GM18873 (cell line): Measurements from ENCODE around the gene NUP155.
A peak's percentile ranks its signal among the peaks of the same experiment; 100 is the strongest.
"Not testable (repeated sequence)": the region's sequence is repeated elsewhere in the genome, so short reads cannot be mapped to it uniquely, and the experiment has no call there.

ENCODE experiments used
- ATAC-seq: cut with Tn5 transposase; IDR thresholded peaks from one replicate; pipeline ENCODE4 v1.9.1; 2021; ENCODE audit warnings: mild to moderate bottlenecking, moderate library complexity, moderate number of reproducible peaks; ENCODE audit not compliant: unreplicated experiment, low FRiP score

Gene NUP155

DNA sequence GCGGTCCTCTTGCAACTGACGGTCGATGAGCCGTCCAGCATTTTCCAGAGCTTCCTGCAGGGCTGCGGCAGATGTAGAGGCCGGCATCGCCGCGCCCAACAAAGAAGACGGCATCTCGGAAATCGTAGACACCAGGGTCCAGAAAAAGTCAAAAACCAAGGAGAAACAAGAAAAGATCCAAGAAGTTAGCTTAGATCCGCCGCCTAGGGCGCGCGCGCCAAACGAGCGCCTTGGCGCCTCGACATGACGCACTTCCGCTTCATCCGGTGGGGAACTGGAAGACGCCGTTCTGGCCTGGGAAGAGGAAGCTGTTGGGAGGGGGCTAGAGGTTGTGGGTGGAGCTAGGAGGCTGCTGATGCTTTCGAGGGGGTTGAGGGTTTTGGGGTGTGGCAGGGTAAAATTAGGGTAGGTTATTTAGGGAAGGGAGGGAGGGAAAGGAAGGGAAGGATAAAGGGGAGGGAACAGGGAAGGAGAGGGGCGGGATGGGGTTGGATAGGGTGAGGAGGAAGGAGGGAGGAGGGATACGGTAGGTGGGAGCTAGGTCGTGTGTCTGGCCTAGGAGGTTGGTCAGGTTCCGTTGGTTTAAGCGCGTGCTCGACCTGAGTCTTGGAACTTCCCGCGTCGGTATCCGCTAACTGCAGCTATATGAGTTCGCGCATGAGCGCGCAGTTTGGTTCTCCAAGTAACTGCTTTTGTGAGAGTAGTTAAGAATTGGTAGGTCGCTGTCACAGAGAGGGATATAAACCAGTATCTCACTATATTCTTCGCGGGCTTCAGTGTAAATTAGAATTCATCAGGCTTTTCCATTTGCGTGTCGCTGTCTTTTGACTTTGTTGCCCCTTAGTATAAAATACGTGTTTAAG, at the start of gene NUP155:
TSS of gene NUP155 (minus strand) at position 243 of the 863 bp plus-strand sequence. CDS start at position 114, 129 bp downstream.
- peak; percentile 79 for ATAC-seq

- ATAC-seq = no peak
These were observed 46.4 kb upstream of the NUP155 start for GRCh38 chr5:37417347-37417746.

DNA sequence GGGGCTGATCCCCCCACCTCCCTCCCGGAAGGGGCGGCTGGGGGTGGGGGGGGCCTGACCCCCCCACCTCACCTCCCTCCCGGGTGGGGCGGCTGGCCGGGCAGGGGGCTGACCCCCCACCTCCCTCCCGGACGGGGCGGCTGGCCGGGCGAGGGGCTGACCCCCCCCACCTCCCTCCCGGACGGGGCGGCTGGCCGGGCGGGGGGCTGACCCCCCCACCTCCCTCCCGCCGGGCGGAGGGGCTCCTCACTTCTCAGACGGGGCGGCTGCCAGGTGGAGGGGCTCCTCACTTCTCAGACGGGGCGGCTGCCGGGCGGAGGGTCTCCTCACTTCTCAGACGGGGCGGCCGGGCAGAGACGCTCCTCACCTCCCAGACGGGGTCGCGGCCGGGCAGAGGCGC, 44.5 kb upstream of the NUP155 start:
- ATAC-seq = not testable (repeated sequence)

- no peak for ATAC-seq
These were observed 41.6 kb upstream of the NUP155 start for GRCh38 chr5:37412515-37412914.

GRCh38 chr5:37400501-37400900, 29.6 kb upstream of the NUP155 start:
- ATAC-seq = no peak

DNA sequence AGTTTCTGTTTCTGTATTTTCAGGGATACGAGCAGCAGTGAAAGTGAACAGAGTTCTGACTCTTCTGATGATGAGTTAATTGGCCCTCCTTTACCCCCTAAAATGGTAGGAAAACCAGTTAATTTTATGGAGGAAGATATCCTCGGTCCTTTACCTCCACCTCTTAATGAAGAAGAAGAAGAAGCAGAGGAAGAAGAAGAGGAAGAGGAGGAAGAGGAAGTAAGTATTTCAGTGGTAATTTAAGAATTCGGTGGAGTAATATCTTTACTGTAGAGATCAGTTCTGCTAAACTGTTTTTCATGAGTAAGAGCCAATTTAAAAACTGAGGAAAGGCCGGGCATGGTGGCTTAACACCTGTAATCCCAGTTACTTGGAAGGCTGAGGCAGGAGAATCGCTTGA, 25.4 kb upstream of the NUP155 start:
- no peak for ATAC-seq

DNA sequence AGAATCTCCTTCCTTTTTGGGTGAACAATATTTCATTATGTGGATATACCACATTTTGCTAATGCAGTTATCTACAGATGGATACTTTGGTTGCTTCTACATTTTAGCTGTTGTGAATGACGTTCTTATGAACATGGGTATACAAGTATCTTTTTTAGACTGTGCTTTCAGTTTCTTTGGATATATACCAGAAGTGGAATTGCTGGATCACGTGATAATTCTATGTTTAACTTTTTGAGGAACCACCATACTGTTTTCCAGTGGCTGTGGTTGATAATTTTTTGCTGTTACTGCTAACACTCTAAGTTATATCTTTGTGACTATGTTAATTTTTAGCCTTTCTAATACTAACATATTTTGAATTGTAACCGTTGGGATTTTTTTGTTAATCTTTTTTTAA, 20.7 kb upstream of the NUP155 start:
- ATAC-seq = no peak

DNA sequence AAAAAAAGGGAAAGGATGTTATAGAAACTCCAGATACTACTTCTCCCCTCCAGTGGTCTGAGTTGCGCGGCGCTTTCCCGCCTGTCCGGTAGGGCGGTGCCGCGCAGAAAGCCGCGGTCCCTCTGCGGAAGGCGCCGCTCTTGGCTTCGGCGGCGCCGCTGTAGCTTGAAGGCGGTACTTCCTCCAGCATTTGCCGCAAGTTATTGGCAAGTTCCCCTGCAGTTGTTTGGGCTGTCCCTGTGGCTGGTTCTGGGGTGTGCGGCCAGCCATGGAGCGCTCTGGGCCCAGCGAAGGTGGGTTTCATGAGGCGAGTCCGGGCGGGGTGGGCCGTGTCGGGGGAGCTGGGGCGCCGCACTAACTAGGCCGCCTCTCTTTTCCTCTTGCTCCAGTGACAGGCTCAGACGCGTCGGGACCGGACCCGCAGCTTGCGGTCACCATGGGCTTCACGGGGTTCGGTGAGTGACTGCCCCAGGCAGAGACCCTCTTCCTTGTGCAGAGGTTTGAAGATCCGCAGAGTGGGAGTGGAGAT, 8.3 kb upstream of the NUP155 start, which contains the start of gene WDR70:
TSS of gene WDR70 (plus strand) at position 219 of the 529 bp plus-strand sequence. CDS start at position 269, 50 bp downstream.
- peak; percentile 96 for ATAC-seq

DNA sequence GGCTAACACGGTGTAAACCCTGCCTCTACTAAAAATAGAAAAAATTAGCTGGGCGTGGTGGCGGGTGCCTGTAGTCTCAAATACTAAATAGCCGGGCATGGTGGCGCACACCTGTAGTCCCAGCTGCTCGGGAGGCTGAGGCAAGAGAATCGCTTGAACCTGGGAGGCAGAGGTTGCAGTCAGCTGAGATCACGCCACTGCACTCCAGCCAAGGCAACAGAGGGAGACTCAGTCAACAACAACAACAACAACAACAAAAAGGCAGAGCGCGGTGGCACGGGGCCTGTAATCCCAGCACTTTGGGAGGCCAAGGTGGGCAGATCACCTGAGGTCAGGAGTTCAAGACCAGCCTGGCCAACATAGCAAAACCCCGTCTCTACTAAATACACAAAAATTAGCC, 7.2 kb upstream of the NUP155 start:
- ATAC-seq = not testable (repeated sequence)

- no peak for ATAC-seq
These were observed 4.2 kb upstream of the NUP155 start for GRCh38 chr5:37375091-37375490.

DNA sequence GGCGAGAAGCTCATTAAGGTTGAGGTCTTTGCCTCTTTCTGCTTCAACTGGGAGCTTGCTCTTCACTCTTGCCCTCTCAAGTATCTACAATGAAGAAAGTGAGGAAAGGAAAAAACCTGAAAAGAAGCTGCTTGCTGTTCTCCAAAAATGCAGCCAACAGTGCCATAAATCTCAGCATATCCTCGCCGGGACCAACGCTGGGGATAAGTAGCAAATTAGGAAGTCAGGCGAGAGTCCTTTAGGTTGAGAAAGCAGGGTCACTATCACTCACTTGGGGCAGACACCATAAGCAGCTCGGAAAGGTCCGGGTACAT, 399 bp downstream of the NUP155 start:
- no peak for ATAC-seq

- ATAC-seq = no peak
These were observed 15.7 kb downstream of the NUP155 start for GRCh38 chr5:37355161-37355560.

DNA sequence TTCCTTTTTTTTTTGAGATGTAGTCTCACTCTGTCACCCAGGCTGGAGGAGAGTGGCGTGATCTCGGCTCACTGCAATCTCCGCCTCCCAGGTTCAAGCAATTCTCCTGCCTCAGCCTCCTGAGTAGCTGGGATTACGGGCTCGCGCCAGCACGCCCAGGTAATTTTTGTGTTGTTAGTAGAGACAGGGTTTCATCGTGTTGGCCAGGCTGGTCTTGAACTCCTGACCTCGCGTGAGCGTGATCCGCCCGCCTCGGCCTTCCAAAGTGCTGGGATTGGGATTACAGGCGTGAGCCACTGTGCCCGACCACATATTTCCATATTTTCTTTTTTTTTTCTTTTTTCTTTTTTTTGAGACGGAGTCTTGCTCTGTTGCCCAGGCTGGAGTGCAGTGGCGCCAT, 28.2 kb downstream of the NUP155 start:
- ATAC-seq = not testable (repeated sequence)

DNA sequence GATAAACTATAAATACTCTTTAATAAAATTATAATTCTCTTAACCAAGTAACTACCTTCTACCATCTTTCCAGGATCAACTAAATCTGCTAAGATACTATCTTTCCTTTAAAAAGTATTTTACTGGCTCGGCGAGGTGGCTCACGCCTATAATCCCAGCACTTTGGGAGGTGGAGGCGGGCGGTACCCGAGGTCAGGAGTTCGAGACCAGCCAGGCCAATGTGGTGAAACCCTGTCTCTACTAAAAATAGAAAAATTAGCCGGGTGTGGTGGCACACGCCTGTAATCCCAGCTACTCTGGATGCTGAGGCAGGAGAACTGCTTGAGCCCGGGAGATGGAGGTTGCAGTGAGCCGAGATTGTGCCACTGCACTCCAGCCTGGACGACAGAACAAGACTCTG, 36.2 kb downstream of the NUP155 start:
- ATAC-seq = not testable (repeated sequence)

DNA sequence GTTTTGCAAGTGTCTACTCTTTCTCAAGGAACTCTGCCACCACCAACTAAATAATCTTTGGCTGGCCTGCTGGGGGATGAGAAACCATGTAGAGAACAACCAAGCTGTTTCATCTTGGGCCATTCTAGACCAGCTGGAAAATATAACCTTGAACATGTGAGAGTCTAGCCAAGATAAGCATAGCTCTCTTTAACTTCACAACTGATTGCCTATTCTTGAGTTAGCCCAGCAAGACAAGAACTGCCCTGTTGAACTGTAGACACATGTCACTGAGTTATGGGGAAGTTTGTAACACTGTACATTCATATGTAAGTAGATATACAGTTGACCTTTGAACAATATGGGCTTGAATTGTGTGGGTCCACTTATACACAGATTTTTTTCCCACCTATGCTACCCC, 44.4 kb downstream of the NUP155 start:
- ATAC-seq = no peak

GRCh38 chr5:37323607-37324006, 47.3 kb downstream of the NUP155 start:
- ATAC-seq = no peak

- ATAC-seq = no peak
These were observed 51.7 kb downstream of the NUP155 start for GRCh38 chr5:37319037-37319782.

- ATAC-seq = no peak
These were observed 54.9 kb downstream of the NUP155 start for GRCh38 chr5:37316027-37316426.

- ATAC-seq = no peak
These were observed 60.5 kb downstream of the NUP155 start for GRCh38 chr5:37310360-37310759.

- ATAC-seq = no peak
These were observed 62.1 kb downstream of the NUP155 start for GRCh38 chr5:37308793-37309192.

DNA sequence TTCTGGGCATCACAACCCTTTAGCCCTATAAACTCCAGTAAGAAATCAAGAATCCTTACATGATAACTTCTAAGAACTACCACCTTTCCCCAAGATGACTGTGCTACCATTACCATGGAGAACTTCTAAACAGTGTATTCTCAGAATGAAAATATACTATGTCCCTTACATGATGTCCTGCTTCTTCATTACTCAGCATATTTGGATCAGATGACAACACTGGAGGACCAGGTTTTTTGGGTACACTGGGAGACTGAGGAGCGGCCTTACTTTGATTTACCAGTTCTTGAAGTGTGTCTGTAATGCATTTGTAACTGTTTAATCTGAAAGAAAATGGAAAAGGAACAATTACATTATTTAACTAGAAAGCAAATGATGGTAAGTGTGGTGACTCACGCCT, 66.0 kb downstream of the NUP155 start:
- ATAC-seq = no peak
